ENCODE results near the gene DNLZ.

DNLZ gene

GRCh38 chr9:136343121-136343883 lies 20.2 kb downstream of the DNLZ start:
- no peak for DNase-seq (ENCODE audit: low spot score)

GRCh38 chr9:136342181-136343120 lies 21.1 kb downstream of the DNLZ start:
- peak; percentile 75 for DNase-seq (ENCODE audit: low spot score)

GRCh38 chr9:136341769-136342168 lies 21.8 kb downstream of the DNLZ start:
- DNase-seq (ENCODE audit: low spot score): no peak

GRCh38 chr9:136341042-136341655 lies 22.4 kb downstream of the DNLZ start:
- DNase-seq (ENCODE audit: low spot score): no peak

- DNase-seq (ENCODE audit: low spot score): no peak
Observed at GRCh38 chr9:136340356-136341041, 23.0 kb downstream of the DNLZ start.

- DNase-seq (ENCODE audit: low spot score): no peak
Observed at GRCh38 chr9:136339958-136340310, 23.6 kb downstream of the DNLZ start.

- DNase-seq (ENCODE audit: low spot score): peak; percentile 64
Observed at GRCh38 chr9:136339173-136339957, 24.2 kb downstream of the DNLZ start.

GRCh38 chr9:136338511-136338910 lies 25.0 kb downstream of the DNLZ start:
- DNase-seq (ENCODE audit: low spot score): no peak

GRCh38 chr9:136337416-136338395 lies 25.8 kb downstream of the DNLZ start:
- no peak for DNase-seq (ENCODE audit: low spot score)

- no peak for DNase-seq (ENCODE audit: low spot score)
Observed at GRCh38 chr9:136336881-136337280, 26.7 kb downstream of the DNLZ start.

GRCh38 chr9:136336156-136336870 lies 27.2 kb downstream of the DNLZ start:
- DNase-seq (ENCODE audit: low spot score): no peak

- DNase-seq (ENCODE audit: low spot score): no peak
Observed at GRCh38 chr9:136335296-136336155, 28.0 kb downstream of the DNLZ start.

- DNase-seq (ENCODE audit: low spot score): no peak
Observed at GRCh38 chr9:136334541-136334940, 29.0 kb downstream of the DNLZ start.

GRCh38 chr9:136333486-136333885 lies 30.1 kb downstream of the DNLZ start:
- no peak for DNase-seq (ENCODE audit: low spot score)

- DNase-seq (ENCODE audit: low spot score): no peak
Observed at GRCh38 chr9:136333045-136333444, 30.5 kb downstream of the DNLZ start.

- DNase-seq (ENCODE audit: low spot score): no peak
Observed at GRCh38 chr9:136332482-136332983, 31.0 kb downstream of the DNLZ start.

GRCh38 chr9:136331556-136332481 lies 31.7 kb downstream of the DNLZ start:
- DNase-seq (ENCODE audit: low spot score): no peak

Measured in kidney tubule cell (primary cell).